ENCODE results near the gene GJA9.

DNA sequence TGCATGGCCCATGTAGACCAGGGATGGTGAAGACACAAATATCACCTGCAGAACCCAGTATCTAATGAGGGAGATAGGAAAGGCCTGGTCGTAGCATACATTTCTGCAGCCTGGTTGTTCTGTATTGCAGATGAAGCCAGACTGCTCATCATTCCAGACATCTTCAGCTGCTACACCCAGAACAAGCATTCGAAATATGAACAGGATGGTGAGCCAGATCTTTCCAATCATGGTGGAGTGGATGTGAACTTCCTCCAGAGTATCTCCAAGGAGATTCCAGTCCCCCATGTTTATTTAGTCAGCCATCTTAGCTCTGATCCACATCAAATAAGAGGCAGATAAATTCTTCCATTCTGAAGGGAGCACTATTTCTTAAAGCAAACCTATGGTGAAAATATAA is 5.6 kb downstream of the GJA9 start:
- TF ChIP-seq, protein P1, sequence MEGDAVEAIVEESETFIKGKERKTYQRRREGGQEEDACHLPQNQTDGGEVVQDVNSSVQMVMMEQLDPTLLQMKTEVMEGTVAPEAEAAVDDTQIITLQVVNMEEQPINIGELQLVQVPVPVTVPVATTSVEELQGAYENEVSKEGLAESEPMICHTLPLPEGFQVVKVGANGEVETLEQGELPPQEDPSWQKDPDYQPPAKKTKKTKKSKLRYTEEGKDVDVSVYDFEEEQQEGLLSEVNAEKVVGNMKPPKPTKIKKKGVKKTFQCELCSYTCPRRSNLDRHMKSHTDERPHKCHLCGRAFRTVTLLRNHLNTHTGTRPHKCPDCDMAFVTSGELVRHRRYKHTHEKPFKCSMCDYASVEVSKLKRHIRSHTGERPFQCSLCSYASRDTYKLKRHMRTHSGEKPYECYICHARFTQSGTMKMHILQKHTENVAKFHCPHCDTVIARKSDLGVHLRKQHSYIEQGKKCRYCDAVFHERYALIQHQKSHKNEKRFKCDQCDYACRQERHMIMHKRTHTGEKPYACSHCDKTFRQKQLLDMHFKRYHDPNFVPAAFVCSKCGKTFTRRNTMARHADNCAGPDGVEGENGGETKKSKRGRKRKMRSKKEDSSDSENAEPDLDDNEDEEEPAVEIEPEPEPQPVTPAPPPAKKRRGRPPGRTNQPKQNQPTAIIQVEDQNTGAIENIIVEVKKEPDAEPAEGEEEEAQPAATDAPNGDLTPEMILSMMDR (IDR thresholded peaks at IDR 0.05) = no peak
- TF ChIP-seq POLR2A (IDR thresholded peaks at IDR 0.05) = no peak

Data from Peyer's patch (tissue), 4 donors.